CD14-positive monocyte (primary cell): ENCODE measurements around the gene CHST11. TPM values are rescaled to one million over a fixed set of nuclear protein-coding genes. Genes with fewer than 3 reads are reported as not detected.
A peak's percentile ranks its signal among the peaks of the same experiment; 100 is the strongest.

Source experiments
- DNase-seq, 3 donors: peaks; one replicate each; pipeline ENCODE4 v3.0.0-alpha.2; 2011 to 2022
- H2AFZ ChIP-seq: 2 replicates; pipeline ENCODE4 v1.6.0; 2012; ENCODE audit warnings: mild to moderate bottlenecking, low read depth, low read length, inconsistent platforms; ENCODE audit not compliant: insufficient read depth, poor library complexity, severe bottlenecking
- H3K27ac ChIP-seq, 2 donors: 1 replicate in 1 of 2; 2 replicates in 1 of 2; pipeline ENCODE4 v1.5.1; 2012 to 2013; ENCODE audit warnings: low read length in 2 of 2, control low read depth in 1 of 2, inconsistent platforms in 1 of 2, low read depth in 1 of 2, mild to moderate bottlenecking in 1 of 2
- H3K27me3 ChIP-seq, 2 donors: one replicate each; pipeline versions ENCODE4 v1.6.0 to v1.6.1; 2011 to 2013; ENCODE audit warnings: low read length in 2 of 2; ENCODE audit not compliant: control insufficient read depth in 2 of 2, insufficient read depth in 2 of 2
- H3K36me3 ChIP-seq, 2 donors: replicated peaks in 1 of 2; 1 replicate in 1 of 2; 2 replicates in 1 of 2; pipeline versions ENCODE4 v1.5.1 to v1.6.1; 2012 to 2013; ENCODE audit warnings: low read length in 2 of 2, control low read depth in 1 of 2, inconsistent platforms in 1 of 2, mild to moderate bottlenecking in 1 of 2; ENCODE audit not compliant: insufficient read depth in 2 of 2, control insufficient read depth in 1 of 2
- H3K4me1 ChIP-seq, 2 donors: 1 replicate in 1 of 2; 2 replicates in 1 of 2; pipeline versions ENCODE4 v1.5.1 to v1.6.1; 2012 to 2013; ENCODE audit warnings: low read length in 2 of 2, control low read depth in 1 of 2, inconsistent platforms in 1 of 2, mild to moderate bottlenecking in 1 of 2, moderate library complexity in 1 of 2; ENCODE audit not compliant: insufficient read depth in 2 of 2, control insufficient read depth in 1 of 2
- H3K4me2 ChIP-seq: replicated peaks from 2 replicates; pipeline ENCODE3; 2012; ENCODE audit warnings: low read length, moderate library complexity, mild to moderate bottlenecking; ENCODE audit not compliant: poor library complexity, severe bottlenecking; ENCODE audit errors: extremely low read depth
- H3K4me3 ChIP-seq, 3 experiments: fragments of 200-600 bp in 1 of 3; sonication (generic) in 1 of 3; replicated peaks in 1 of 3; 1 replicate in 2 of 3; 2 replicates in 1 of 3; pipeline ENCODE4 v1.5.1; 2011 to 2013; ENCODE audit warnings: low read length in 3 of 3, mild to moderate bottlenecking in 3 of 3, control low read depth in 2 of 3, low read depth in 2 of 3, inconsistent platforms in 1 of 3, moderate library complexity in 1 of 3
- H3K79me2 ChIP-seq: 2 replicates; pipeline ENCODE4 v1.6.0; 2012; ENCODE audit warnings: mild to moderate bottlenecking, control low read depth, inconsistent platforms, low read length, moderate library complexity; ENCODE audit not compliant: insufficient read depth
- H3K9ac ChIP-seq: 2 replicates; pipeline ENCODE4 v1.6.0; 2017; ENCODE audit warnings: low read length, mild to moderate bottlenecking; ENCODE audit not compliant: insufficient read depth, poor library complexity, severe bottlenecking
- H3K9me3 ChIP-seq, 2 donors: replicated peaks in 1 of 2; 1 replicate in 1 of 2; 2 replicates in 1 of 2; pipeline versions ENCODE4 v1.5.1 to v1.6.1; 2012 to 2013; ENCODE audit warnings: low read length in 2 of 2, control low read depth in 1 of 2; ENCODE audit not compliant: control insufficient read depth in 1 of 2, insufficient read depth in 1 of 2
- H4K20me1 ChIP-seq: 2 replicates; pipeline ENCODE4 v1.6.0; 2012; ENCODE audit warnings: mild to moderate bottlenecking, low read length, control low read depth, moderate library complexity; ENCODE audit not compliant: insufficient read depth
- H3K27ac Mint-ChIP-seq, 7 donors: one replicate each; pipeline ENCODE4 v1.8.0; 2020; ENCODE audit warnings: mild to moderate bottlenecking in 7 of 7, mixed read lengths in 7 of 7, moderate library complexity in 6 of 7, inconsistent platforms in 2 of 7
- H3K27me3 Mint-ChIP-seq, 3 donors: one replicate each; pipeline ENCODE4 v1.8.0; 2021 to 2022; ENCODE audit warnings: low read depth in 3 of 3, mild to moderate bottlenecking in 3 of 3, mixed read lengths in 3 of 3, moderate library complexity in 3 of 3, inconsistent platforms in 1 of 3
- H3K36me3 Mint-ChIP-seq, 2 donors: one replicate each; pipeline ENCODE4 v1.8.0; 2020; ENCODE audit warnings: mixed read lengths in 2 of 2, inconsistent platforms in 1 of 2, mild to moderate bottlenecking in 1 of 2
- H3K4me1 Mint-ChIP-seq: one replicate; pipeline ENCODE4 v1.8.0; 2020; ENCODE audit warnings: mild to moderate bottlenecking, mixed read lengths
- H3K4me3 Mint-ChIP-seq, 2 donors: one replicate each; pipeline ENCODE4 v1.8.0; 2020; ENCODE audit warnings: mild to moderate bottlenecking in 2 of 2, mixed read lengths in 2 of 2, moderate library complexity in 1 of 2
- H3K9me3 Mint-ChIP-seq, 7 donors: one replicate each; pipeline ENCODE4 v1.8.0; 2020 to 2022; ENCODE audit warnings: mixed read lengths in 7 of 7, mild to moderate bottlenecking in 6 of 7, moderate library complexity in 6 of 7, inconsistent platforms in 2 of 7
- CTCF ChIP-seq: fragments of 200-600 bp; IDR thresholded peaks from one replicate; pipeline ENCODE4 v1.8.0; 2022; ENCODE audit warnings: antibody characterized with exemption, mild to moderate bottlenecking
- WGBS: methylation state at CpG from one replicate; pipeline ENCODE4 v1.1.5; 2013; ENCODE audit warnings: missing lambda C conversion rate; ENCODE audit not compliant: insufficient coverage; 5-methylcytosine and 5-hydroxymethylcytosine counted together
- intact Hi-C, 2 donors: fragments of 100-400 bp; cut with micrococcal nuclease; formaldehyde crosslinking; loops; one replicate each; pipeline versions ENCODE4 v1.15.0 to v1.15.1; 2023
- polyA plus RNA-seq, 3 donors: library from polyadenylated mRNA; depleted of rRNA in 1 of 3; unstranded in 2 of 3; stranded (reverse) in 1 of 3; fragments of 300-500 nt in 2 of 3; fragments of >200 nt in 1 of 3; fragmentation: Illumina TruSeq in 2 of 3; gene quantifications; 1 replicate in 2 of 3; 2 replicates in 1 of 3; pipeline ENCODE4 v1.2.3, GENCODE V29; 2012 to 2021

CHST11 gene
- polyA plus RNA-seq, 3 donors: 44.4 to 66.6 (median 48.4) TPM

GRCh38 chr12:104653730-104654664, 197.2 kb downstream of the CHST11 start:
- H3K36me3 ChIP-seq: peaks cover 0 to 16% of the 10 kb centered on the region in 2 donors
- H3K4me1 Mint-ChIP-seq: peaks cover 85% of the 10 kb centered on the region
- H3K79me2 ChIP-seq: peaks cover 91% of the 10 kb centered on the region
- TF ChIP-seq CTCF: peak; percentile 44
- peak overlapping the region; percentile 69 to 99 (median 88) for H3K27ac Mint-ChIP-seq
- no peak overlapping the region for H3K4me3 ChIP-seq
- peak in 1 of 3 donors; percentile 19 for DNase-seq
- H3K9ac ChIP-seq: no peak overlapping the region
- H3K4me3 Mint-ChIP-seq: no peak overlapping the region
- H4K20me1 ChIP-seq: peaks cover 24% of the 10 kb centered on the region
- 94% methylated on average over 9 of the region's 12 CpGs for WGBS
- H3K4me2 ChIP-seq: no peak overlapping the region
- H3K4me1 ChIP-seq: peaks cover 65 to 72% of the 10 kb centered on the region in 2 donors
- peaks cover 30 to 51% of the 10 kb centered on the region in 2 donors for H3K36me3 Mint-ChIP-seq
- H3K27me3 Mint-ChIP-seq: no peaks in the 10 kb centered on the region
- no peaks in the 10 kb centered on the region for H3K27me3 ChIP-seq
- H3K9me3 Mint-ChIP-seq: peaks cover 0 to 2% (median 0%) of the 10 kb centered on the region in 7 donors
- intact Hi-C loops: loop anchor here in 1 of 2 donors (5.0 kb wide), 2 partner anchors 33 to 197 kb away; partner anchors contain the start of gene CHST11
- H3K9me3 ChIP-seq: no peaks in the 10 kb centered on the region
- H2AFZ ChIP-seq: no peak overlapping the region
- peak overlapping the region in 1 of 2 donors; percentile 97 for H3K27ac ChIP-seq

- peaks cover 30 to 51% of the 10 kb centered on the region in 2 donors for H3K36me3 Mint-ChIP-seq
- no peak overlapping the region for H3K9ac ChIP-seq
- intact Hi-C loops: loop anchor here in 1 of 2 donors (5.0 kb wide), 2 partner anchors 32 to 198 kb away; partner anchors contain the start of gene CHST11
- no peak for DNase-seq
- 98% methylated on average over 7 of the region's 16 CpGs for WGBS
- H3K4me2 ChIP-seq: no peak overlapping the region
- no peak overlapping the region for H3K4me3 Mint-ChIP-seq
- peaks cover 97% of the 10 kb centered on the region for H3K79me2 ChIP-seq
- no peak for TF ChIP-seq CTCF
- peaks cover 0 to 2% (median 0%) of the 10 kb centered on the region in 7 donors for H3K9me3 Mint-ChIP-seq
- peak overlapping the region in 6 of 7 donors; percentile 9 to 75 (median 32) for H3K27ac Mint-ChIP-seq
- H3K27ac ChIP-seq: peak overlapping the region in 1 of 2 donors; percentile 97
- H3K4me1 Mint-ChIP-seq: peaks cover 76% of the 10 kb centered on the region
- H3K27me3 Mint-ChIP-seq: no peaks in the 10 kb centered on the region
- H3K36me3 ChIP-seq: peaks cover 0 to 17% of the 10 kb centered on the region in 2 donors
- H2AFZ ChIP-seq: no peak overlapping the region
- peaks cover 32% of the 10 kb centered on the region for H4K20me1 ChIP-seq
- H3K27me3 ChIP-seq: no peaks in the 10 kb centered on the region
- H3K4me1 ChIP-seq: peaks cover 55 to 62% of the 10 kb centered on the region in 2 donors
- H3K9me3 ChIP-seq: no peaks in the 10 kb centered on the region
- no peak overlapping the region for H3K4me3 ChIP-seq
These were observed 198.2 kb downstream of the CHST11 start for GRCh38 chr12:104654665-104655609.
